Activated CD4-positive, alpha-beta T cell treated with anti-CD3 and anti-CD28 coated beads, Interleukin-2, Interleukin-4, amounts not matched to agents 100 ng/mL and 50 ng/mL, durations not matched to agents 16 hours and 8 hours (primary cell): ENCODE measurements around the gene GYG2.
"Not testable (repeated sequence)": the region's sequence is repeated elsewhere in the genome, so short reads cannot be mapped to it uniquely, and the experiment has no call there.

Experiments
- DNase-seq: peaks from one replicate; pipeline ENCODE4 v3.0.0-alpha.2; 2020; ENCODE audit warnings: low spot score

The GYG2 gene

DNA sequence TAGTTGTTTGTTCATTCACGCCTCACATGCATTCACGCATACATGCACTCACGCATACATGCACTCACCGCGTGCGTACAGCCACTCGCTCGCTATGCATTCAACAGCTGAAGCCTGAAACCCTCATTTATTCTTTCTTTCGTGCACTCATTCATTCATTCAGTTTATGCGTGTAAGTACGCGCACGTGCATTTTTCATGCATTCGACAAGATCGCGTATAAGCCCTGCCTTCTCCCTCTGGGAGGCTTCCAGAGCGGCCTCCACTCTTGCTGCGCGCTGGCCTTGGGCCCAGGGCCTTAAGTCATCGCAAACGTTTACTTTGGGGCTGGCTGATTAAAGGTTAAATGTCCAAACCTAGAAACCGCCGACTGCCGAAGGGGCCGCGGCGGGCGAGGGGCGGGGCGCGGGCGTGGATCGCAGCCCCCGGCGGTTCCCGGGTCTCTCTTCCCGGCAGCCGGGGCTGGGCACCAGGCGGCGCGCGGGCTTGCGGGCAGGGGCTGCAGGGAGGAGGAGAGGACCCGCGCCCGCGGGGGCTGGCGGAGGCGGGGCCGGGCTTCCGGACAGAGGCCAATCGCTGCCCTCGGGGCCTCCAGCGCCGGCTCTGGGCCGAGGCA lies at the start of gene GYG2:
Gene GYG2 (plus strand): TSS at position 587 of the 615 bp plus-strand sequence. CDS start 1,259 bp downstream, outside the sequence.
- no peak for DNase-seq

DNA sequence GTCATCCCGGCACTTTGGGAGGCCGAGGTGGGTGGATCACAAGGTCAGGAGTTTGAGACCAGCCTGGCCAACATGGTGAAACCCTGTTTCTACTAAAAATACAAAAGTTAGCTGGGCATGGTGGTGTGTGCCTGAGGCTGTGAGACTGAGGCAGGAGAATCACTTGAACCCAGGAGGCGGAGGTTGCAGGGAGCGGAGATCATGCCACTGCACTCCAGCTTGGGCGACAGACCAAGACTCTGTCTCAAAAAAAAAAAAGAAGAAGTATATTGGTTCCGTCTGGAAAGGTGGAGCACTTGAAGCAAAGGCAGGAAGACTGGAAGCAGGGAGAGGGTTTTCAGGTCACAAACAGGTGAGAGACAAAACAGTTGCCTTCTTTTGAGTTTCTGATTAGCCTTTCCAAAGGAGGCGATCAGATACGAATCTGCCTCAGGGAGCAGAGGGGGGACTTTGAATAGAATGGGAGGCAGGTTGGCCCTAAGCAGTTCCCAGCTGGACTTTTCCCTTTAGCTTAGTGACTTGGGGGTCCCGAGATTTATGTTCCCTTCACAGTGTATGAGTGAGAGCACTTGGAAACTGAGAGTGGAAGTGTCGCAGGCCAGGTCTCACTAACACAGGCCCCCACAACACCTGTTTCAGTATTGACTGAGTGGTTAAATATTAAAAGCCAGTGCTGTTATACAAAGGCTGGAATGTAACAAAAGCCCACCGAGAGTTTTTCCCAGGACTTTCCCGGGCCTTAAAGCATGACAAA lies 48.1 kb upstream of the GYG2 start:
- DNase-seq: not testable (repeated sequence)

DNA sequence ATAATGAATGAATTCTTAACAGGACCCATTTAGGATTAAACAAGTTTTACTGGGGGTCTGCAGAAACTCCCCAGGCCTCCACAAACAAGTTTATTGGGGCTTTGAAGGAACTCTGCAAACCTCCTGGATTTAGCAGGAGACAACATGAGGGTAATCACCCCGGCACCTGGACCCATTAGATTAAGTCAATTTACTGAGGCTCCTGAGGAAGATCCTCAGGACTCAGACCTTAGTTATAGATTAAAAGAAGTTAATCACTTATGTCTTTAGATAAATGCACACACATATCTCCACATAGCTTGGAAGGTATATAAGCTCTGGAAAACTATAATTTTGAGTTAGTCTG lies 47.5 kb upstream of the GYG2 start:
- no peak for DNase-seq

DNA sequence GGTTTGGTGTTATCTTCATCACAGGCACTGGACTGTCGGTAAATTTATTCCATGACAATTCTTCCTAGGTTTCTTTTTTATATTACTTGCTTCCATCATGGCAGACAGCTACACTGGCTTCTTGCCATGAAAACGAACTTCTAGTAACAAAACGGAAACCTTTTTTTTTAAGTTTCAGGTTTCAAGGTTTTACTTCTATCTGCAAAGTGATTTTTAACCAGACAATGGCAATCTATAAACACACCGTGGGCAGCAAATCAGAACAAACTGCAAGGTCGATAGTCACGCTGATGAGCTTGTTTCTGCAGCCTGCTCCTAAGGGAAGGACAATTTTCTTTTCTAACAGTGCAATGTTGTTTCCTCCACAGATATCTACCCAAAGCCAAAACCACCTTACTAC lies 47.0 kb upstream of the GYG2 start:
- DNase-seq: no peak

DNA sequence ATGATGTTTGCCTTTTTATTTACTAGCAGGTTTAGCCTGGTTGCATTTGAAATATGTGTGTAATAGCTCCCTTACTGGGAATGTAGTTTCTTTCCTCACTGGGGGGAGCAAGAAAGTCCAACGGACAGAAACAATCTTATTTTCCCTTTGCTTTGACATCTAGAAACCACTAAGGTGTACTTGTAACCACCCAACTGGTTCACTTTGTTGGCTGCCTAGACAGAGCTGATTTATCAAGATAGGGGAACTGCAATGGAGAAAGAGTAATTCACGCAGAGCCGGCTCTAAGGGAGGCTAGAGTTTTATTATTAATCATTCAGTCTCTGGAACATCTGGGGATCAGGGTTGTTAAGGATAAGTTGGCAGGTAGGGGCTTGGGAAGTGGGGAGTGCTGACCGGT lies 46.6 kb upstream of the GYG2 start:
- no peak for DNase-seq

DNA sequence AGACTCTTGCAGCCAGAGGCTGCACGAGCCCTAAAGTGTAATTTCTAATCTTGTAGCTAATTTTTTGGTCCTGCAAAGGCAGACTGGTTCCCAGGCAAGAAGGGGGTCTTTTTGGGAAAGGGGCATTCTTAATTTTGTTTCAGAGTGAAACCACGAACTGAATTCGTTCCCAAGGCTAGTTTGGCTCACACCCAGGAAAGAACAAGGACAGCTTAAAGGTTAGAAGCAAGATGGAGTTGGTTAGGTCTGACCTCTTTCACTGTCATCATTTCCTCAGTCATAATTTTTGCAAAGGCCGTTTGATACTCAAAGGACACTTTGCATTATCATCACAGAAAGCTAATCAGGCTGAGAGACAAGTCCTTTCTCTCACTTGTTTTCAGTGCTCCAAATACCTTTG lies 46.0 kb upstream of the GYG2 start:
- no peak for DNase-seq

DNA sequence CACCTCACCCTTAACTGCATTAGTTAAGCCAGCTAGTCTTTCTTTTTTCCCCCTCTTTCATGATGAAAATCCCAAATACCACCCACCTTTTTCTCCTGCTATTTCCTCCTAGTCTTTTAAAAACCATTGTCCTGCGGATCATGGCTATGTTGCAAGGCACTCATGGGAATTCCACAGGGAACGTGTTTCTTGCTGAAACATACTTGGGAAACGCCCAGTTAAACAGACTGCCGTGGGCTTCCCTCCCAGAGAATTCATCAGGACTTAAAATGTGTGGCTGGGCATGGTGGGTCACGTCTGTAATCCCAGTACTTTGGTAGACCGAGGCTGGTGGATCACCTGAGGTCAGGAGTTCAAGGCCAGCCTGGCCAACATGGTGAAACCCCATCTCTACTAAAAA lies 44.7 kb upstream of the GYG2 start:
- no peak for DNase-seq

DNA sequence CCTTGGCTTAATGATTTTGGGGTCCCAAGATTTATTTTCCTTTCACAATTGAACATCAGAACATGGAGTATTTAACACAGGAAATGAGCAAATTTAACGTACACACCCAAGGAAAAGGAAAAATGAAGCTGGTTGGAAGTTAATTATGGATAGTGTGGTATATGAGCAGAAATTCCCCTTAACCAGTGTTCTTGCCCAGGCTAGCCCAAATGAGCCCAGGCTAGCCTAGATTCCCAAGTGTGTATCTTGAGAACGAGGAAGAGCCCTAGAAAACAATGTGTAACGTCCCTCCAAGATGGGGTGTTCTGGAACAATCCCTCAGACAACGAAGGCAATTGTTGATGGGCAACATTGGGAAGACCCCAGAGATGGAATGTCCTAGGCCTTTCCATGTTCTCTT lies 43.2 kb upstream of the GYG2 start:
- no peak for DNase-seq

DNA sequence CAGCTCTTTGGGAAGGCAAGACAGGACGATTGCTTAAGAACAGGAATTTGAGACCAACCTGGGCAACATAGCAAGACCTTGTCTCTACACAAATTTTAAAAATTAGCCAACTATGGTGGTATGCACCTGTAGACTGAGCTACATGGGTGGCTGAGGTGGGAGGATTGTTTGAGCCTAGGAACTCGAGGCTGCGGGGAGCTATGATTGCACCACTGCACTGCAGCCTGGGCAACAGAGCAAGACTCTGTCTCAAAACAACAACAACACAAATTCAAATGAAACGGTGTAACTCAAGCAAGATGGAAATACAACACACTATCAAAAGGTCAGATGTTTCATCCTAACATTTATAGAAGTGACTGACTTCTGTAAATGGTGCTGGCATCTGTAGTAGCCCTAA lies 39.8 kb upstream of the GYG2 start:
- no peak for DNase-seq

DNA sequence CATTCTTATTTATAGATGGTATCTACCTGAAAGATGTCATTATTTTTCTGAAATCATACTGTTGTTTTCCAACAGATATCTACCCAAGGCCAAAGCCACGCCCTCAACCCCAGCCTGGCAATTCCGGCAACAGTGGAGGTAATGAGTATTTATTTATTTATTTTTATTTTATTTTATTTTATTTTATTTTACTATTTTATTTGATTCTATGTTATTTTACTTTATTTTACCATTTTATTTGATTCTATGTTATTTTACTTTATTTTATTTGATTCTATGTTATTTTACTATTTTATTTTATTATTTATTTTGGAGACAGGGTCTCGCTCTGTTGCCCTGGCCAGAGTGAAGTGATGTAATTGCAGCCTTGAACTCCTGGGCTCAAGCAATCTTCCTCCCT lies 39.2 kb upstream of the GYG2 start:
- no peak for DNase-seq

DNA sequence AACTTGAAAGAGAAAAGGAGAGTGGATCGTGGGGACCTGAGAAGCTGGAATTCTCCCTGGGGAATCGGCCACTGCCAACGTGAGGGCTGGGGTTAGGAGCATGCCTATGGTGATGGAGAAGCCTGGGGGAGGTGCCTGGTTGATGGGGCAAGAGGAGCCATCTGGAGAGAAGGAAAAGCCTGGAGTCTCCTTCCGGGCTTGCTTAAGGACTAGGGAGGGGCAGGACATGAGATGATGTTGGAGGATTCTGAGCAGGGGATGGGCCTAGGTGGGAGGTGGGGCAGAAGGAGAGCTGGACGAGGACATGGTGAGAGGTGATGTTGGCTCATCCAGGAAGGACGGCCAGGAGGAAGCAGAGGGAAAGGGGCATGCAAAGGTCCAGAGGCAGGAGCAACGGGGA lies 35.0 kb upstream of the GYG2 start:
- DNase-seq: no peak

DNA sequence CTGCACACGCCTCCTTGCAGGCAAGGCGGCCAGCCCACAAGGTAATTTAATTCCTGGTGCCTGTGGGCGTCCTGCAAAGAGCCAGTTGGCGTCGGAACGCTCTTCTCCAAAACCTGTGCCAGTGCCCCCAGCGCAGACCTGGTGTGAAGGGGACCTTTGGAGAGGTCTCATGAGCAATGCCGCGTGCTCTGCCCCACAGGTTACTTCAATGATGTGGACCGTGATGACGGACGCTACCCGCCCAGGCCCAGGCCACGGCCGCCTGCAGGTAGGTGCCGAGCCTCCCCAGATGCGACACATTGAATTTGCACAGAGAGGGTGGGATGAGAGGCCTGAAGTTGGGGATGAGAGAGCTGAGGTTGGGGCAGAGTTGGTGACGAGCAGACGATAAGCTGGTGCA lies 34.4 kb upstream of the GYG2 start:
- no peak for DNase-seq

DNA sequence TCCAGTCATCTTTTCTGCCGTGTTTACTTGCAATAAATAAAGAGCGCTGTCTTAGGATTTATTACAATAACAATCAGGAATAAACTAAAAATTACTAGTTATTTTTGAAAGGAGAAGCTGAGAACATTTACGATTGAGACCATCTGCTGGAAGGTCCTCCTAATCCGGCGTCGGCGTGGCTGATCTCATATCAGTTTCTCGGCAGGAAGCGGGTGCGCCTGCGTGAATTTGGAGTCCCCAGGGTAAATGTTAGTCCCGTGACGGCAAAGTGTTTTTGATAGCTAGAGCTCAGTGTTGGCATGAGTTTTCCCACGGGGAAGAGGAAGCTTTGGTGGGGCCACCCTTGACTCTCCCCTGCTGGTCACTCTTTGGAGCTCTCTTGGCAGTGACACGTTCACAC lies 31.9 kb upstream of the GYG2 start:
- not testable (repeated sequence) for DNase-seq

DNA sequence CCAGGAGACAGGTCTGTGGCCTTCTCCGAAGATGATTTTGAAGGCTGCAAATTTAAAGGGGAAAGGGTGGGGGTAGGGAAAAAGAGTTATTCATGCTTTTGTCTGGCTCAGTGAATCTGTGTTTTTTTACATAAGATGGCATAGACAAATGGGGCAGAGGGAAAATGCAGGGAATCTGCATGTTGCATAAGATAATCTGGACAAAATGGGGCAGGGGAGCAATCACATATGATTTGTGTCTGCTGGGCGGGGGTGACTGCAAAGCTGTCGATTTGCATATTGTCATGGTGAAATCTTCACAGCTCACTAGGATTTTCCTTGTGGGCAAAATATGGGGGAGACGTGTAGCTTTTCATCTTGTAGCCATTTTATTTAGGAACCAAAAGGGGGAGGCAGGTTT lies 29.4 kb upstream of the GYG2 start:
- no peak for DNase-seq

DNA sequence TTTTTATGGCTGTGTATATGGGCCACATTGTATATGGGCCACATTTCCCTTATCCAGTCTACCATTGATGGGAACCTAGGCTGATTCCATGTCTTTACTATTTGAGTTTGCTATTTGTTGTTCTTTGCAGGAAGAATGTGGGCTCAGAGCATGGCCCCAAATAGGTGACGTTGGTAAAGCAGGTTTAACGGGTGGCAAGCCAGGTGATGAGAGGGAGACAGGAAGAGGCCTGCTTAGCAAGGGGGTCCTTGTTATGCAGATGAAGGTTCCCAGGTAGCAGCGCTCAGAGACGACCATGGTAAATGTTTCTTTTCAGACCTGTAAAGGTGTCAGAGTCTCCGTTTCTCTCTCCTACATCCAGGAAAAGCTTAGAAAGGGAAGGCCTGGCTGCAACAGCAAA lies 28.8 kb upstream of the GYG2 start:
- DNase-seq: not testable (repeated sequence)

DNA sequence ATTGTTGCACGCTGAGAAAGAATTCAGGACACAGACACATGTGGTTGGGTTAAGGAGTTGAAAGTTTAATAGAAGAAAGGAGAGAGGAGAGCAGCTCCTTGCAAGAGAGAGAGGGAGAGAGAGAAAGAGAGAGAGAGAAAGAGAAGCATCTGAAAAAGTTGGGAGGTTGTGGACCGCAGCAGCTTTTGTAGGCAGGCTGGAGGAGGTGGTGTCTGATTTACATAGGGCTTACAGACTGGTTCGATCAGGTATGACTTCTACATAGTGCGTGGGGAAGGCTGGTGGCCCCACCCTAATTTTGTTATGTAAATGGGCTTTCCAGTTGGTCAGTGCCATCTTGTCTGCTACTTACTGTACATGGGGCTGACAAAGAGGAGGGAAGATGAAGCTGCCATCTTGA lies 27.5 kb upstream of the GYG2 start:
- no peak for DNase-seq

DNA sequence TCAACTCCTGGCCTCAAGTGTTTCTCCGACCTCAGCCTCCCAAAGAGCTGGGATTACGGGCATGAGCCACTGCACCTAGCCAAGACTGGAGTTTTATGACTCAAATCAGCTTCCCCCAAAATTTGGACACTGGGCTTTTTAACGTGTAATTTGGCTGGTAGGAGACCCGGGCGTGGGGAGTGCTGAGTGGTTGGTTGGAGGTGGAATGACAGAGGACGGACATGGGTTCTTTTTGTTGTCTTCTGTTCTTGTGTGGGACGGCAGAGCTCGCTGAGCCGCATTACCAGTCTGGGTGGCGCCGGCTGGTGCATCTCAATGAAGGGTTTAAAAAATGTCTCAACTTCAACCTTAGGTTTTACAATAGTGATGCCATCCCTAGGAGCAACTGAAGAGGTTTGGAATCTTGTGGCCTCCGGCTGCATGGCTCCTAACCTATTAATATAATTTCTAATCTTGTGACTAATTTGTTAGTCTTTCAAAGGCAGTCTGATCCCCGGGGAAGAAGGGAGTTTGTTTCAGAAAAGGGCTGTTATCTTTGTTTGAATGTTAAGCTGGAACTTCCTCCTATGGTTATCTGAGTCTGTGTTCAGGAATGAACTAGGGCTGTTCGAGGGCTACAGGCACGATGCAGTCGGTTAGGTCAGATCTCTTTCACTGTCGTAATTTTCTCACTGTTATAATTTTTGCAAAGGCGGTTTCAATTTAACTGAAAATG lies 26.2 kb upstream of the GYG2 start:
- DNase-seq: not testable (repeated sequence)

DNA sequence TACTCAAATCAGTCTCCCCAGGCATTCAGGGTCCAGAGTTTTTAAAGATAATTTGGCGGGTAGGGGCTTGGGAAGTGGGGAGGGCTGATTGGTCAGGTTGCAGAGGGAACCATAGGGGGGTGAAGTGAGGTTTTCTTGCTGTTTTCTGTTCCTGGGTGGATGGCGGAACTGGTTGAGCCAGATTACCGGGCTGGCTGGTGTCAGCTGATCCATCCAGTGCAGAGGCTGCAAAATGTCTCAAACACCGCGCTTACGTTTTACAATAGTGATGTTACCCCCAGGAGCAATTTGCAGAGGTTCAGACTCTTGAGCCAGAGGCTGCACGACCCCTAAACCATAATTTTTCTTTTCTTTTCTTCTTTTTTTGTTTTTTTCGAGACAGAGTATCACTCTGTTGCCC lies 25.2 kb upstream of the GYG2 start:
- not testable (repeated sequence) for DNase-seq

DNA sequence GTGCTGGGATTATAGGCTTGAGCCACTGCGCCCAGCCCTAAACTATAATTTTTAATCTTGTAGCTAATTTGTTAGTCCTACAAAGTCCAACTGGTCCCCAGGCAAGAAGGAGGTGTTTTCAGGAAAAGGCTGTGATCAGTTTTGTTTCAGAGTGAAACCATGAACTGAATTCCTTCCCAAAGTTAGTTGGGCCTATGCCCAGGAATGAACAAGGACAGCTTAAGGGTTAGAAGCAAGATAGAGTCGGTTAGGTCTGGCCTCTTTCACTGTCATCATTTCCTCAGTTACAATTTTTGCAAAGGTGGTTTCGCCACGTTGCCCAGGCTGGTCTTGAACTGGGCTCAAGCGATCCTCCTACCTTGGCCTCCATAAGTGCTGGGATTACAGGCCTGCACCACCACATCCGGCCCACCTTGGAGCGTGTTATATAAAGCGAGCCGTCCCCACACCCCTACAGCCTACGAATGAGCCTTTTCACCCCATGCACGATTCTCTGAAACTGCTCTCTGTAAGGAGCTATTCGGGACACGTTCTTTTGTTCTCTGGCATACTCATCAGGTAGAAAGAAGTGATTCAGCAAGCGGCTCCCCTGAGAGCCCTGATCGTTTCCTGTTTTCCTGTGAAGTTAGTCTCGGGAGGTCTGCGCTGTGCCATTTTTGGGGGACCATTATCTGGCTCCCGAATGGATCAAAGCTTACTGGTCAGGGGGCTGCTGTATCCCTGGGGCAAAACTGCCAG lies 24.5 kb upstream of the GYG2 start:
- DNase-seq: not testable (repeated sequence)

DNA sequence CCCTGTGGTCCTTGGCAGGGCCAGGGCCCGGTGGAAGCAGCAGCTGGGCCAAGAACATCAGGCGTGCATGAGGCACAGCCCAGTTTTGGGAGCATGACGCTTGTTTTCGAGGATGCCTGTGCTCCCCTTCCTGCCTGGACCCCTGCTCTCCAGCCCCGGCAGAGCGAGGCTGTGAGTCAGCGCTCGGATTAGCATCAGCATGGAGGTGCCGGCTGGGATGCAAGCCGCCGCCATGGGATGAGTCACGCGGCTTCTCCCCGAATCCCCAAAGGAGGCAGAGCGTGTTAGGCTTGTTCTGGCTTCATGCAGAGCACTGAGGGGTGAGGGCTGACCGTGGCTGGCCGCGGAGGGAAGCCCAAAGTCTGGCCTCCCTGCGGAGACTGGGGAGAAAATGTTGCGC lies 23.9 kb upstream of the GYG2 start:
- not testable (repeated sequence) for DNase-seq

DNA sequence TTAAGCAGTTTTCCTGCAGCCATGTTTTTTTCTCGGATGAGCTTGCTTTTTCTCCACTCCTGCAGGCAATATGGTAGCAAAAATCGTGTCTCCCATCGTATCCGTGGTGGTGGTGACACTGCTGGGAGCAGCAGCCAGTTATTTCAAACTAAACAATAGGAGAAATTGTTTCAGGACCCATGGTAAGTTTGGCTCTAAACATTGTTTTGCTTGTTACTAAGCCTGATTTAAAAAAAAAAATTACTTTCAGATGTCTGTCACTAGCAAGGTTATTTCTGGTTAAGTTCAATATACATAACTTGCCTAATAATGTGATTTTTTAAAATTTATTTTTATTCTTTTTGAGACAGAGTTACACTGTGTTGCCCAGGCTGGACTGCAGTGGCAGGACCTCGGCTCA lies 17.5 kb upstream of the GYG2 start:
- DNase-seq: no peak

DNA sequence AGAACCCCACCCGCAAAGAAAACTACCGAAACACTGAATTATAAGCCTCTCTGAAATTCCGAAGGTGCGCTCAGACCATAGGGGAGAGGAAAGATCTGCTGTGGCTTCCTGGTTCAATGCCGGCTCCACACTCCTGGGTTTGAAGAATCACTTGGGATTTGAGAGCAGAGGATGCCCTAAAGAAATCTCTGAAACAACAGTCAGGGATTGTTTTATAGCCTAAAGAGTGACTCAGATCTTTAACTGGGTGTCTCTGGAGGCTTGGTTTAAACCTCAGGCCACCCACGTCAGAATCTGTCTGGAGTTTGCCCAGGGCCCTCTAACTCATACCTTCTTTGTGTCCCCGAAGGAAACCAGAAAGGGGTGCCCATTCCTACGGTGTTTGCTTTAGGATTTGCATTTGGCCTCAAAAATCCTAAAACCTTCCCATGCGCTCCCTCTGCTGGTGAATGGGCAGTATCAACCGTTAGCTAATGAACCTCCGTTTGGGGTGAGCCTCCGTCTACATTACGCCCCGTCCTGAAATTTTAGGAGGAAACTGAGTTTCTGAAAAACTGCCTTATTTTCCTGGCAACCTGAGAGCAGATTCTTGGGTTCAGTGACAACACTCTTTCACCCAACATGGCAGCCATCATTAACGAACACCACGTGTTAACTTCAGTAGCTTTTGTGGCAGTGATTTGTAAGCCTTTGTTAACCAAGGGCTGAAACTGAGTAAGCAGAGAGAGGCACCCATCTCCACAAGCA lies 16.4 kb upstream of the GYG2 start:
- peak; percentile 68 for DNase-seq
